Endothelial cell of umbilical vein (primary cell): ENCODE results near the gene SLC45A1. TPM values are rescaled to one million over a fixed set of nuclear protein-coding genes. Genes with fewer than 3 reads are reported as not detected.

ENCODE experiments used
- BruUV-seq: library from RNA; stranded (reverse); fragments of 400-500 nt; replicated peaks from 2 replicates; lab custom pipeline; 2021; lab: Mats Ljungman, UMichigan
- CTCF ChIA-PET: fragments of 300-600, 350-600 bp; sonication (Branson Sonifier 250); formaldehyde crosslinking; loops from one replicate; lab custom pipeline; 2021; ENCODE audit warnings: antibody characterized with exemption, inconsistent platforms; lab: Charles Lee
- POLR2A ChIA-PET: fragments of 300-600, 350-600 bp; sonication (Branson Sonifier 250); formaldehyde crosslinking; loops from one replicate; lab custom pipeline; 2021; ENCODE audit warnings: antibody characterized with exemption, inconsistent platforms; lab: Charles Lee
- DNase-seq: peaks from one replicate; pipeline ENCODE4 v3.0.0-alpha.2; 2011; ENCODE audit warnings: low read depth, low spot score
- FAIRE-seq: peaks from 2 replicates; lab custom pipeline; 2011; peaks lifted over from hg19 to GRCh38; lab: Jason Lieb, UNC
- H2AFZ ChIP-seq: 2 replicates; pipeline ENCODE4 v1.6.0; 2012; ENCODE audit warnings: low read depth, low read length, control low read depth, inconsistent platforms
- H3K27ac ChIP-seq: 2 replicates; pipeline ENCODE4 v1.5.1; 2011; ENCODE audit warnings: low read depth, mild to moderate bottlenecking, control low read depth, low read length, moderate library complexity; ENCODE audit not compliant: insufficient read depth
- H3K27me3 ChIP-seq, 2 experiments: 2 replicates each; pipeline versions ENCODE4 v1.6.0 to v1.6.1; 2011; ENCODE audit warnings: low read length in 2 of 2, mixed read lengths in 1 of 2; ENCODE audit not compliant: control insufficient read depth in 2 of 2, insufficient read depth in 2 of 2
- H3K36me3 ChIP-seq, 2 experiments: 2 replicates in 1 of 2; 3 replicates in 1 of 2; pipeline ENCODE4 v1.5.1; 2011; ENCODE audit warnings: low read length in 2 of 2, mild to moderate bottlenecking in 1 of 2, moderate library complexity in 1 of 2; ENCODE audit not compliant: control insufficient read depth in 2 of 2, insufficient read depth in 2 of 2; ENCODE audit errors: extremely low read depth in 1 of 2
- H3K4me1 ChIP-seq: 3 replicates; pipeline ENCODE4 v1.5.1; 2011; ENCODE audit warnings: mild to moderate bottlenecking, low read length; ENCODE audit not compliant: control insufficient read depth, insufficient read depth; ENCODE audit errors: extremely low read depth
- H3K4me2 ChIP-seq: 2 replicates; pipeline ENCODE4 v1.6.1; 2011; ENCODE audit warnings: low read length, control low read depth, mixed read lengths; ENCODE audit not compliant: insufficient read depth
- H3K4me3 ChIP-seq, 3 experiments: fragments of 200-600 bp in 1 of 3; sonication (generic), shearing (Covaris generic) in 1 of 3; replicated peaks in 1 of 3; 2 replicates each; pipeline ENCODE4 v1.5.1; 2011 to 2016; ENCODE audit warnings: control low read depth in 3 of 3, low read length in 3 of 3, mild to moderate bottlenecking in 2 of 3, inconsistent platforms in 1 of 3, low read depth in 1 of 3, moderate library complexity in 1 of 3; ENCODE audit not compliant: insufficient read depth in 1 of 3
- H3K79me2 ChIP-seq: 2 replicates; pipeline ENCODE4 v1.6.0; 2012; ENCODE audit warnings: low read length, inconsistent platforms; ENCODE audit not compliant: control insufficient read depth, insufficient read depth
- H3K9ac ChIP-seq: replicated peaks from 2 replicates; pipeline ENCODE3; 2011; ENCODE audit warnings: low read length, control low read depth; ENCODE audit not compliant: insufficient read depth; ENCODE audit errors: extremely low read depth
- H3K9me1 ChIP-seq: replicated peaks from 3 replicates; pipeline ENCODE4 v1.6.0; 2011; ENCODE audit warnings: mild to moderate bottlenecking, low read length; ENCODE audit not compliant: control insufficient read depth, insufficient read depth; ENCODE audit errors: extremely low read depth
- H3K9me3 ChIP-seq: replicated peaks from 2 replicates; pipeline ENCODE4 v1.5.1; 2012; ENCODE audit warnings: low read length, inconsistent platforms; ENCODE audit not compliant: control insufficient read depth, insufficient read depth
- H4K20me1 ChIP-seq: replicated peaks from 2 replicates; pipeline ENCODE3; 2011; ENCODE audit warnings: mild to moderate bottlenecking, low read length; ENCODE audit not compliant: control insufficient read depth, insufficient read depth; ENCODE audit errors: extremely low read depth
- EZH2 ChIP-seq: IDR thresholded peaks from 2 replicates; pipeline ENCODE4 v1.6.1; 2012; ENCODE audit warnings: borderline replicate concordance, low read depth, mild to moderate bottlenecking, moderate library complexity, low read length, inconsistent platforms; ENCODE audit not compliant: severe bottlenecking
- FOS ChIP-seq: IDR thresholded peaks from 2 replicates; pipeline ENCODE4 v1.6.1; 2011; ENCODE audit warnings: mild to moderate bottlenecking, low read length, moderate library complexity, borderline replicate concordance; ENCODE audit not compliant: insufficient read depth
- GATA2 ChIP-seq: IDR thresholded peaks from 2 replicates; pipeline ENCODE4 v1.7.0; 2011; ENCODE audit warnings: low read depth, mild to moderate bottlenecking, moderate library complexity, mixed read lengths, low read length; ENCODE audit not compliant: insufficient read length, insufficient read depth
- JUN ChIP-seq: IDR thresholded peaks from 2 replicates; pipeline ENCODE4 v1.6.1; 2011; ENCODE audit warnings: borderline replicate concordance, low read depth; ENCODE audit not compliant: insufficient read length, insufficient read depth
- MAX ChIP-seq: IDR thresholded peaks from 2 replicates; pipeline ENCODE4 v1.6.1; 2011; ENCODE audit not compliant: insufficient read depth, insufficient read length
- MYC ChIP-seq: IDR thresholded peaks from one replicate; pipeline ENCODE4 v1.6.1; 2011; ENCODE audit warnings: mild to moderate bottlenecking, low read depth, low read length
- POLR2A ChIP-seq: IDR thresholded peaks from 2 replicates; pipeline ENCODE4 v1.6.1; 2012; ENCODE audit warnings: low read depth, mild to moderate bottlenecking, control low read depth, low read length
- POLR2AphosphoS5 ChIP-seq: IDR thresholded peaks from 2 replicates; pipeline ENCODE4 v1.6.1; 2012; ENCODE audit warnings: low read depth, mild to moderate bottlenecking, control low read depth, low read length, moderate library complexity; ENCODE audit not compliant: insufficient read depth
- dilution Hi-C: fragments of 300-500 bp; cut with MboI; formaldehyde crosslinking; loops from one replicate; pipeline ENCODE4 v1.15.0; 2019; ENCODE audit warnings: low sequenced_read_pairs; ENCODE audit not compliant: extremely low pct_ligation_motif_present
- intact Hi-C: fragments of 100-400 bp; cut with micrococcal nuclease; formaldehyde crosslinking; loops from one replicate; pipeline ENCODE4 v1.10.0; 2022
- polyA plus RNA-seq, 4 experiments: library from polyadenylated mRNA; depleted of rRNA in 3 of 4; stranded (reverse) in 3 of 4; unstranded in 1 of 4; fragments of >200 nt; gene quantifications; 2 replicates each; pipeline versions ENCODE4 v1.2.1 to v1.2.3, GENCODE V29; 2011 to 2012; ENCODE audit warnings: missing spikeins in 1 of 4
- total RNA-seq: library from RNA; stranded (reverse); gene quantifications from 2 replicates; pipeline ENCODE4 v1.2.3, GENCODE V29; 2021
- TF ChIP-seq, protein P1 (sequence below), 2 donors: IDR thresholded peaks; 1 replicate in 1 of 2; 2 replicates in 1 of 2; pipeline ENCODE4 v1.5.1; 2011; ENCODE audit warnings: low read length in 2 of 2, mild to moderate bottlenecking in 2 of 2, moderate library complexity in 2 of 2, control low read depth in 1 of 2, inconsistent platforms in 1 of 2, low read depth in 1 of 2; ENCODE audit not compliant: insufficient read depth in 1 of 2; ENCODE audit errors: extremely low read depth in 1 of 2

Gene SLC45A1
- total and polyA plus RNA-seq, 2 donors (not counting 3 experiments of a cell fraction or from before 2014, with no cell fraction given): 1.3 to 1.4 TPM

DNA sequence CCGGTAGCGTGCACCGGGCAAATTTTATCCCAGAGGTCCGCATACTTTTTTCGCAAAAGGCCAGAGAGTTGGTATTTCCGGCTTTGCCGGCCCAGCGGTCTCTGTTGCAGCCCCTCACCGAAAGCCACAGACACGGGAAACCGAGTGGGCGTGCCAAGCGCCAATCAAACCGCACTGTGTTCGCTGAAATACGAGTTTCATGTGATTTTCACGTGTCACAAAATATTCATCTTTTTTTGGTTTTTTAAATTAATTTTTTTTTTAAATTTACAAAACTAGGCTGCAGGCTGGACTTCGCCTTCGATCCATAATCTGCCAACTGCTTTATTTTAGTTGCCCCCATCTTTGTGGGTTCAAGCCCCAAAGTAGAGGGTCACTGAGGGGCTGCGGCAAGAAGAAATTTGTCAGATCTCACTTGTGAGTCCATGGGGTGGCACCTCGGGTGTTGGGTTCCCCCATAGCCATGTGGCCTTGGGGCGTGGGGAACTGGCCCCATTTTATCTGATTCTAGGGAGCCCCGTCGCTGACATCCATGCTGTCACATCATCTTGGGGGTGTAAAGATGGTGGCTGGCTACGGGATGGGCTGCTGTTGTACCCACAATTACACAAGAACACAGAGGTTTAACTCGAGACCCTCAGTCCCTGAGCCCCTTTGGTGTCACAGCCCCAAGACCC lies 20.8 kb downstream of the SLC45A1 start:
- no peak overlapping the region for H3K4me2 ChIP-seq
- no peaks in the 10 kb centered on the region for H3K4me1 ChIP-seq
- BruUV-seq: no TSS peak
- ChIA-PET CTCF (interaction anchor here (0.8 to 1.7 kb wide), 5 partner anchors 9 to 90 kb away, joined by 3 to 7 read pairs (median 4); no protein-coding TSS in a partner anchor), POLR2A (no interaction called here)
- no peak overlapping the region for H3K4me3 ChIP-seq
- H3K36me3 ChIP-seq: no peaks in the 10 kb centered on the region
- no peak overlapping the region for H2AFZ ChIP-seq
- no peaks in the 10 kb centered on the region for H3K27me3 ChIP-seq
- H3K79me2 ChIP-seq: no peaks in the 10 kb centered on the region
- no peaks in the 10 kb centered on the region for H4K20me1 ChIP-seq
- TF ChIP-seq, protein P1, sequence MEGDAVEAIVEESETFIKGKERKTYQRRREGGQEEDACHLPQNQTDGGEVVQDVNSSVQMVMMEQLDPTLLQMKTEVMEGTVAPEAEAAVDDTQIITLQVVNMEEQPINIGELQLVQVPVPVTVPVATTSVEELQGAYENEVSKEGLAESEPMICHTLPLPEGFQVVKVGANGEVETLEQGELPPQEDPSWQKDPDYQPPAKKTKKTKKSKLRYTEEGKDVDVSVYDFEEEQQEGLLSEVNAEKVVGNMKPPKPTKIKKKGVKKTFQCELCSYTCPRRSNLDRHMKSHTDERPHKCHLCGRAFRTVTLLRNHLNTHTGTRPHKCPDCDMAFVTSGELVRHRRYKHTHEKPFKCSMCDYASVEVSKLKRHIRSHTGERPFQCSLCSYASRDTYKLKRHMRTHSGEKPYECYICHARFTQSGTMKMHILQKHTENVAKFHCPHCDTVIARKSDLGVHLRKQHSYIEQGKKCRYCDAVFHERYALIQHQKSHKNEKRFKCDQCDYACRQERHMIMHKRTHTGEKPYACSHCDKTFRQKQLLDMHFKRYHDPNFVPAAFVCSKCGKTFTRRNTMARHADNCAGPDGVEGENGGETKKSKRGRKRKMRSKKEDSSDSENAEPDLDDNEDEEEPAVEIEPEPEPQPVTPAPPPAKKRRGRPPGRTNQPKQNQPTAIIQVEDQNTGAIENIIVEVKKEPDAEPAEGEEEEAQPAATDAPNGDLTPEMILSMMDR (IDR thresholded peaks at IDR 0.05; ENCODE audit: extremely low read depth in 1 of 2, insufficient read depth in 1 of 2, low read depth in 1 of 2, low read length in 2 of 2): no peak
- TF ChIP-seq POLR2A (no peak), JUN (no peak), FOS (no peak), POLR2AphosphoS5 (no peak), MYC (no peak), GATA2 (no peak), MAX (no peak), EZH2 (no peak)
- dilution Hi-C loops: no loop called here
- no peak overlapping the region for H3K27ac ChIP-seq
- intact Hi-C loops: no loop called here
- FAIRE-seq: no peak
- H3K9me1 ChIP-seq: no peaks in the 10 kb centered on the region
- no peak overlapping the region for H3K9ac ChIP-seq
- H3K9me3 ChIP-seq: no peaks in the 10 kb centered on the region
- DNase-seq: no peak
